Measurements from ENCODE around the gene HEXIM2. TPM values are rescaled to one million over a fixed set of nuclear protein-coding genes. Genes with fewer than 3 reads are reported as not detected.

Gene HEXIM2
- total and polyA plus RNA-seq, 2 of the 13 experiments (the other 11 are each of a cell fraction or from before 2014, with no cell fraction given), result 27.1 to 32.4 TPM

DNA sequence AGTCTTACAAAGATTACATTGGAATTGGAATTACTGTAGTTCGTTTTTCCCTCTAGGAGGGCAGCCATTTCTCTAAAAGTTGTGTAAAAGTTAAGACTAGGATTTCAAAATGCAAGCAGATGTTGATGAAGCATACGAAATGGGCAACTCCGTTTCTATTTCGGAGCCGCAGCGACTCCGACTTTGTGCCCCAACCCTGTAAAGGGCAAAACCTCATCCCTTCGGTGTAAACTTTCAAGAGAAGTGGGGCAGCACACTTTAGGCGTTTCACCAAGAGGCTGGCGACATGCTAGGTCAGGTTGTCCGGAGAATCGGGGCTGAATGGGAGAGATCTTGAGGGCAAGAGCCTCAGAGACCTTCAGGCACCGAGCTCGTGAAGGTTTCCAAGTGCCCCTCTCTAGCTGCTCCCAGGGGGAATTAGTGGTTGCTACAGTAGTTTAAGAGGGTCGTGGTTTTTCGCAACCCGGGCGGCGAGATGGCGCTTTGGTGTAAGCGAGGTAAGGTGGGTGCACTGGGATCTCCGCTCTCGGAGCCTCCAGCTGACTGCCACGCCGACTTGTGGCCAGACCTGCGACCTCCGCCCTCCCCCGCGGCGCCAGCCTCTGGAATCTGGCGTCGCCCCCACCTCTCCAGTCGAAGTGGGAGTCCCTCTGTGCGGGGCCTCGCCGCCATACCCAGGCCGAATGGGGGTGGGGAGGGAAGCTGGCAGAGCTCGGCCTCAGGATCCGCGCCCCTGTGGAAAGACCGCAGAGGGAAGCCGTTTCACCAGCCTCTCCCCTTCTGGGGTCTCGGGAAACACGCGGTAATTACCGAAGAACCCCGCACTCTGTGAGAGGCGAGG lies 1.0 kb upstream of the HEXIM2 start:
- intact Hi-C loops (cut with micrococcal nuclease; ENCODE audit: unreplicated experiment) (loop anchor here (1.0 to 2.0 kb wide), 4 partner anchors 8 to 36 kb away; partner anchors contain the start of gene HEXIM1), in situ Hi-C loops (cut with HindIII; ENCODE audit: extremely low pct_ligation_motif_present, low pct_unique_long_range_greater_than_20kb) (no loop called here)
- Histone ChIP-seq H3K27me3 (ENCODE audit: control insufficient read depth in 1 of 2, insufficient read depth in 2 of 2, low read length in 2 of 2) (no peaks in the 10 kb centered on the region; a peak in 1 of 5 replicates), H3K79me2 (ENCODE audit: insufficient read depth, low read length) (peaks cover 32% of the 10 kb centered on the region), H3K27ac (ENCODE audit: extremely low read length, insufficient read depth, low read length) (peak overlapping the region; percentile 98), H3K36me3 (replicated peaks in 1 of 2; ENCODE audit: control insufficient read depth in 1 of 2, insufficient read depth in 2 of 2, low read length in 2 of 2) (peaks cover 5 to 8% of the 10 kb centered on the region in 2 experiments; a peak in 3 of 5 replicates), H4K20me1 (ENCODE audit: insufficient read depth, low read length) (no peaks in the 10 kb centered on the region), H3K4me2 (ENCODE audit: low read depth, low read length) (peak overlapping the region; percentile 86), H3K4me1 (ENCODE audit: insufficient read depth, low read length) (peaks cover 59% of the 10 kb centered on the region), H3K9ac (ENCODE audit: insufficient read depth, low read depth, low read length) (peak overlapping the region; percentile 100), H3K4me3 (replicated peaks in 1 of 3; ENCODE audit: insufficient read depth in 1 of 3, low read depth in 2 of 3, low read length in 3 of 3) (peak overlapping the region; percentile 74 to 93 (median 92)), H3K9me3 (ENCODE audit: low read length) (no peaks in the 10 kb centered on the region), H2AFZ (ENCODE audit: low read length) (no peak overlapping the region)
- DNase-seq (ENCODE audit: low spot score) (peak; percentile 90), ATAC-seq (peak; percentile 75), FAIRE-seq (peak; percentile 78)
- BruUV-seq (replicated peaks), result TSS peak; percentile 75
- CTCF ChIA-PET (ENCODE audit: low intra/inter-chr PET ratio, low total read pairs), result interaction anchor here (1.3 to 5.6 kb wide), 6 partner anchors 9 to 37 kb away, joined by 3 to 39 read pairs (median 8); partner anchors contain the start of genes ACBD4 and HEXIM1
- 0% methylated on average over 31 of the region's 48 CpGs for WGBS (ENCODE audit: low lambda C conversion rate)
- POLR2A ChIA-PET, result interaction anchor here (0.6 to 24.3 kb wide), 31 partner anchors 6 to 265 kb away, joined by 3 to 2487 read pairs (median 8); partner anchors contain the start of genes ACBD4, EFTUD2, HEXIM1 and HEXIM2
- TF ChIP-seq ZSCAN22 (CRISPR knock-in tag; IDR thresholded peaks at IDR 0.05) (0 out of 2 replicates have a peak, but pooled peaks have one; percentile 69), ZFP36 (IDR thresholded peaks at IDR 0.05; ENCODE audit: borderline replicate concordance, low read depth, low read length, partially characterized antibody) (no peak), ZNF713 (CRISPR knock-in tag; IDR thresholded peaks at IDR 0.05) (no peak), TRIM24 (CRISPR knock-in tag; IDR thresholded peaks at IDR 0.05) (no peak), HOXA9 (CRISPR knock-in tag; IDR thresholded peaks at IDR 0.05; ENCODE audit: borderline replicate concordance) (no peak), ZNF234 (CRISPR knock-in tag; conservative IDR thresholded peaks at IDR 0.05) (no peak), ZC3H4 (CRISPR knock-in tag; IDR thresholded peaks at IDR 0.05; ENCODE audit: borderline replicate concordance) (peak; percentile 92; the same call in 1 of the 2 replicates), IRF2 (CRISPR knock-in tag; IDR thresholded peaks at IDR 0.05) (no peak), SYNCRIP (IDR thresholded peaks at IDR 0.05; ENCODE audit: insufficient read depth, low read depth, low read length) (no peak), ZNF550 (CRISPR knock-in tag; IDR thresholded peaks at IDR 0.05; ENCODE audit: borderline replicate concordance) (no peak), ZNF207 (IDR thresholded peaks at IDR 0.05; ENCODE audit: borderline replicate concordance) (no peak), ZC3H13 (CRISPR knock-in tag; IDR thresholded peaks at IDR 0.05) (peak; percentile 82; the same call in 1 of the 2 replicates), ZNF205 (CRISPR knock-in tag; IDR thresholded peaks at IDR 0.05) (peak; percentile 48; the same call in 1 of the 2 replicates)
- TF ChIP-seq, protein P1, sequence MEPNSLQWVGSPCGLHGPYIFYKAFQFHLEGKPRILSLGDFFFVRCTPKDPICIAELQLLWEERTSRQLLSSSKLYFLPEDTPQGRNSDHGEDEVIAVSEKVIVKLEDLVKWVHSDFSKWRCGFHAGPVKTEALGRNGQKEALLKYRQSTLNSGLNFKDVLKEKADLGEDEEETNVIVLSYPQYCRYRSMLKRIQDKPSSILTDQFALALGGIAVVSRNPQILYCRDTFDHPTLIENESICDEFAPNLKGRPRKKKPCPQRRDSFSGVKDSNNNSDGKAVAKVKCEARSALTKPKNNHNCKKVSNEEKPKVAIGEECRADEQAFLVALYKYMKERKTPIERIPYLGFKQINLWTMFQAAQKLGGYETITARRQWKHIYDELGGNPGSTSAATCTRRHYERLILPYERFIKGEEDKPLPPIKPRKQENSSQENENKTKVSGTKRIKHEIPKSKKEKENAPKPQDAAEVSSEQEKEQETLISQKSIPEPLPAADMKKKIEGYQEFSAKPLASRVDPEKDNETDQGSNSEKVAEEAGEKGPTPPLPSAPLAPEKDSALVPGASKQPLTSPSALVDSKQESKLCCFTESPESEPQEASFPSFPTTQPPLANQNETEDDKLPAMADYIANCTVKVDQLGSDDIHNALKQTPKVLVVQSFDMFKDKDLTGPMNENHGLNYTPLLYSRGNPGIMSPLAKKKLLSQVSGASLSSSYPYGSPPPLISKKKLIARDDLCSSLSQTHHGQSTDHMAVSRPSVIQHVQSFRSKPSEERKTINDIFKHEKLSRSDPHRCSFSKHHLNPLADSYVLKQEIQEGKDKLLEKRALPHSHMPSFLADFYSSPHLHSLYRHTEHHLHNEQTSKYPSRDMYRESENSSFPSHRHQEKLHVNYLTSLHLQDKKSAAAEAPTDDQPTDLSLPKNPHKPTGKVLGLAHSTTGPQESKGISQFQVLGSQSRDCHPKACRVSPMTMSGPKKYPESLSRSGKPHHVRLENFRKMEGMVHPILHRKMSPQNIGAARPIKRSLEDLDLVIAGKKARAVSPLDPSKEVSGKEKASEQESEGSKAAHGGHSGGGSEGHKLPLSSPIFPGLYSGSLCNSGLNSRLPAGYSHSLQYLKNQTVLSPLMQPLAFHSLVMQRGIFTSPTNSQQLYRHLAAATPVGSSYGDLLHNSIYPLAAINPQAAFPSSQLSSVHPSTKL (CRISPR knock-in tag; IDR thresholded peaks at IDR 0.05), result peak; percentile 27
- TF ChIP-seq, protein P2, sequence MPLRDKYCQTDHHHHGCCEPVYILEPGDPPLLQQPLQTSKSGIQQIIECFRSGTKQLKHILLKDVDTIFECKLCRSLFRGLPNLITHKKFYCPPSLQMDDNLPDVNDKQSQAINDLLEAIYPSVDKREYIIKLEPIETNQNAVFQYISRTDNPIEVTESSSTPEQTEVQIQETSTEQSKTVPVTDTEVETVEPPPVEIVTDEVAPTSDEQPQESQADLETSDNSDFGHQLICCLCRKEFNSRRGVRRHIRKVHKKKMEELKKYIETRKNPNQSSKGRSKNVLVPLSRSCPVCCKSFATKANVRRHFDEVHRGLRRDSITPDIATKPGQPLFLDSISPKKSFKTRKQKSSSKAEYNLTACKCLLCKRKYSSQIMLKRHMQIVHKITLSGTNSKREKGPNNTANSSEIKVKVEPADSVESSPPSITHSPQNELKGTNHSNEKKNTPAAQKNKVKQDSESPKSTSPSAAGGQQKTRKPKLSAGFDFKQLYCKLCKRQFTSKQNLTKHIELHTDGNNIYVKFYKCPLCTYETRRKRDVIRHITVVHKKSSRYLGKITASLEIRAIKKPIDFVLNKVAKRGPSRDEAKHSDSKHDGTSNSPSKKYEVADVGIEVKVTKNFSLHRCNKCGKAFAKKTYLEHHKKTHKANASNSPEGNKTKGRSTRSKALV (CRISPR knock-in tag; IDR thresholded peaks at IDR 0.05), result peak; percentile 77; the same call in 1 of the 2 replicates
- TF ChIP-seq, protein P3, sequence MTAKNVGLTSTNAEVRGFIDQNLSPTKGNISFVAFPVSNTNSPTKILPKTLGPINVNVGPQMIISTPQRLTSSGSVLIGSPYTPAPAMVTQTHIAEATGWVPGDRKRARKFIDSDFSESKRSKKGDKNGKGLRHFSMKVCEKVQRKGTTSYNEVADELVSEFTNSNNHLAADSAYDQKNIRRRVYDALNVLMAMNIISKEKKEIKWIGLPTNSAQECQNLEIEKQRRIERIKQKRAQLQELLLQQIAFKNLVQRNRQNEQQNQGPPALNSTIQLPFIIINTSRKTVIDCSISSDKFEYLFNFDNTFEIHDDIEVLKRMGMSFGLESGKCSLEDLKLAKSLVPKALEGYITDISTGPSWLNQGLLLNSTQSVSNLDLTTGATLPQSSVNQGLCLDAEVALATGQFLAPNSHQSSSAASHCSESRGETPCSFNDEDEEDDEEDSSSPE (CRISPR knock-in tag; IDR thresholded peaks at IDR 0.05), result no peak
